Mesodermal cell (in vitro differentiated cells): ENCODE measurements around the gene HK3.

Experiments
- H3K27ac ChIP-seq: 2 replicates; pipeline ENCODE4 v1.7.0; 2013; ENCODE audit warnings: mild to moderate bottlenecking, low read depth, low read length, moderate library complexity; ENCODE audit not compliant: severe bottlenecking
- H3K36me3 ChIP-seq: 2 replicates; pipeline ENCODE4 v1.7.1; 2013; ENCODE audit warnings: mild to moderate bottlenecking, low read length, moderate library complexity; ENCODE audit not compliant: control insufficient read depth, insufficient read depth
- H3K4me1 ChIP-seq: one replicate; pipeline ENCODE4 v1.7.1; 2013; ENCODE audit warnings: mild to moderate bottlenecking, low read length; ENCODE audit not compliant: insufficient read depth, control insufficient read depth, poor library complexity, severe bottlenecking
- H3K4me3 ChIP-seq: 2 replicates; pipeline ENCODE4 v1.7.0; 2013; ENCODE audit warnings: low read length, control low read depth, mild to moderate bottlenecking; ENCODE audit not compliant: insufficient read depth, poor library complexity, severe bottlenecking; ENCODE audit errors: extremely low read depth
- H3K9me3 ChIP-seq: 2 replicates; pipeline ENCODE4 v1.7.1; 2013; ENCODE audit warnings: mild to moderate bottlenecking, low read length, moderate library complexity; ENCODE audit not compliant: control insufficient read depth
- WGBS, 2 experiments: methylation state at CpG; one replicate each; pipeline ENCODE4 v1.1.5; 2013; ENCODE audit warnings: missing lambda C conversion rate in 2 of 2; ENCODE audit not compliant: insufficient coverage in 2 of 2; 5-methylcytosine and 5-hydroxymethylcytosine counted together

Gene HK3

DNA sequence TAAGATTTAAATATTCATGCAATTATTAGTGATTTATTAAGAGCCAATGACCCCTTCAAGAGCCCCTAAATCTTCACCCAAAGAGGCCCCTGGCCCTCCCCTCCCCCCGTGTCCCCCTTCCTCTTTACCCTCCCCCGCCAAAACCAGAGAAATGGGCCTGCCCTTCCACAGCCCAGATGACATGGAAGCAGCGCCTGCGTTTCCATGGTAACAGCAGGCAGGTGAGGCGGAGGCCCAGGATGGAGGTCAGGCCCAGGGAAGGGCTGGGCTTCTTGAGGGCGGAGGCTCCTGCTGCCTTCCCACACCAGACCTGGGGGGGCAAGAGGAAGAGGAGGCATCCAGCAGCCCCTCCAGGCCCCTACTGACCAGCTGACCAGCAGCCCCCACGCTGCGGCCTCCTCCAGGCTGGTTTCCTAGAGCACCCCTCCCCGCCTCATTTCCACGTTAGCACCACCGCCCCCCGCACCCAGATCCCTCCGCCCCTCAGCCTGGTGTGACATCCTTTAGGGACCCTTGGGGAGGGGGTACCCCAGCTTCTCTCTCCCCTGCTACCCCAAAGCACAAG is 51.3 kb downstream of the HK3 start:
- 90 to 97% methylated on average over 6 to 7 of the region's 13 CpGs for WGBS, 2 experiments
- Histone ChIP-seq H3K27ac (no peak overlapping the region), H3K36me3 (no peaks in the 10 kb centered on the region), H3K4me3 (no peak overlapping the region), H3K4me1 (no peaks in the 10 kb centered on the region), H3K9me3 (no peaks in the 10 kb centered on the region)

DNA sequence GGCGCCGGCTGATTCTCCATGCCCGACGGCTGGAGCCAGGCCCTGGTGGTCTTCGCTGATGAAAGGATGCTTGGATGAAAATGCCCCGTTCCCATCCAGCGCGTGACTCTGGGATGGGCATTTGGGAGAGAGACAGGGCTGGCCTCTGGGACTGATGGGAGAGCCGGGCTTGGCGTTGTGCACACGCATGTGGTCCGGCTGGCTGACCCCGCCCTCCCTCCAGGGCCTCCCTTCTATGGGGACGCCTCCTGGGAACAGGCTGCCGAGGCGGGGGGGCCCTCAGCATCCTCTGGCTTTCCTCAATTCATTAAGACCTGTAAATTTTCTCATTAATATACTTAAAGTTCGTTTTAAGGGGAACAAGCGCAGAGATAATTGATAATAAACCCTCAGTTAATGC is 52.0 kb downstream of the HK3 start:
- Histone ChIP-seq H3K4me3 (no peak overlapping the region), H3K4me1 (no peaks in the 10 kb centered on the region), H3K27ac (no peak overlapping the region), H3K9me3 (no peaks in the 10 kb centered on the region), H3K36me3 (no peaks in the 10 kb centered on the region)
- WGBS, 2 experiments, result 80 to 85% methylated on average over 11 to 13 of the region's 18 CpGs

DNA sequence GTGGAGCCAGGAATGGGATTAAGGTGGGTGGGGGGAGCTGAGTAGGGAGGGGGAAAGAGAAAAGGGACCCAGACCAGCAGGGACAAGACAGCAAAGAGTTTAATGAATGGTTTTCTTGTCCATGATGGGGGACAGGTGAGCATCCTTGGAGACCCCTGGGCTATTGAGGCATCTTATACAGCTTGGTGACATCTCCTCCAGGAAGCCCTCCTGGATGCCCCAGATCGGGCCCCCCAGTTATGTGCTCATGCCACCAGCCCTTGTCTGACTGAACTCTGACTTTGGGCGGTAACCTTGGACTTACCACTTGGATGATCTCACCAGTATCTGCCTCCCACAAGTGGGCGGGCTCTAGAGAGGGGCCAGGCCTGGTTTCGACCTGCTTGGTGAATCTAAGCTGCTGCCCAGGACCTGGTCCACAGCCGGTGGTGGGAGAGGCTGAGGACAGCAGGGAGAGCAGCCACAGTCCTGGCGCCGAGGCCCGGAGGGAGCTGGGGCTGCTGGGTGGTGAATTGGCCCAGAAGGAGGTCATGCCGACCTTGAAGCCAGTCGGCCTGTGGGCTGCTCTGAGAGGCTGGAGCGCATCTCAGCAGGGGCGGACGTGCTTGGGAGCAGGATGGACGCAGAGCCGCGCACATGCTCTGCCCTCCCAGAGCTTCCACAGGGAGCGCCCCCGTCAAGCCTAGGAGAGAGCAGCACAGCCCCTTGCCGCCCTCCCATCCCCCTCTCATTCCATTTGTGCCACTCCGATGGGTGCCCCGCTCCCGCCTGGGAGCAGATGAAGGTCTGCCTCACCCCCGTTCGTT is 52.6 kb downstream of the HK3 start:
- Histone ChIP-seq H3K36me3 (no peaks in the 10 kb centered on the region), H3K4me3 (no peak overlapping the region), H3K9me3 (no peaks in the 10 kb centered on the region), H3K27ac (no peak overlapping the region), H3K4me1 (no peaks in the 10 kb centered on the region)
- 74 to 84% methylated on average over 21 of the region's 24 CpGs for WGBS, 2 experiments

DNA sequence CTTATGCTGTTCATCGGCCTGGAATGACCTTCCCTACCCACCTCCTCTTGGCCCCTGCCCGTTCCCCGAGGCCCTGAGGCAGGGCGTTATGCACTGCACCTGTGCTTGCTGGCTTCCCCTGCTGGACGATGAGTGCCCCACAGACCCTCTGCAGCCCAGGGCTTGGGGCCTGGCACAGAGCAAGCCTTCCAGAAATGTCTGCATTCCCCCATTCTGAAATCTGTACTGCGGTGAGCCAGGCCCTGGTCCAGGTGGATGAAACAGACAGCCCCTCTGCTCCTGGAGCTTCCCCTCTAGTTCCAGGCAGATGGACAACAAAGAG is 53.8 kb downstream of the HK3 start:
- no peaks in the 10 kb centered on the region for H3K9me3 ChIP-seq
- no peak overlapping the region for H3K4me3 ChIP-seq
- 68 to 85% methylated on average over 5 to 6 of the region's 6 CpGs for WGBS, 2 experiments
- no peak overlapping the region for H3K27ac ChIP-seq
- H3K4me1 ChIP-seq, result peaks cover 1% of the 10 kb centered on the region
- no peaks in the 10 kb centered on the region for H3K36me3 ChIP-seq

DNA sequence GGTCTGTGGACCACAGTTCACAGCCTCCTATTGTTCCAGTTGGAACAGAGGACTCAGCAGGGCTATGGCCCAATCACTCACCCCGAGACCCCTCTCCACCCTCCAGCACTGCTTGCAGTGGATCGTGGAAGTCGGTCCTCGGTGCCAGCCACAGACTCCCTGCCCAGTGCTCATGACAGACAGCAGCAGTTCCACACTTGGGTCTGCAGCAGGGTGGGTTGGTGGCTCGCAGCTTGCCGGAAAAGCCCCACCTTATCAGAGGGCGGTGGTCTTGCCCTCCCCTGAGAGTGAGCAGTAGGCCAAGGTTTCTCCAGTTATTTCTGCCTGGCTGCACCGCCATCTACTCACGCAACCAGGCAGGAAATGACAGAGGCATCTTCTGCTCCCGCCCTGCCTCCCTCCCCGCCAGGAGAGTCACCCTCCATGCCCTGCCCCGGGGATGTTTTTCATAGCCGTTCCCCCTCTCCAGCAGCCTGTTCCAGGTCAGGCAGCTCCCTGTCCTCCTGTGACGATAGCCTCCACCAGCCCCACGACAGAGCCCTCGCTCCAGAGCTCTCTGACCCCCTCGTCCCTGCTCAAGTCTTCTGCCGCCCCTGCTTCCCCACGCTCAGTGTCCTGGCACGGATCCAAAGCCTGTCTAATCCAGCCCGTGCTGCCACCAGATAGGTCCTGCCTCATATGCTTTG is 54.3 kb downstream of the HK3 start:
- H3K27ac ChIP-seq, result no peak overlapping the region
- H3K9me3 ChIP-seq, result no peaks in the 10 kb centered on the region
- WGBS, 2 experiments, result 81 to 85% methylated on average over 19 to 20 of the region's 21 CpGs
- no peak overlapping the region for H3K4me3 ChIP-seq
- H3K4me1 ChIP-seq, result peaks cover 5% of the 10 kb centered on the region
- no peaks in the 10 kb centered on the region for H3K36me3 ChIP-seq

DNA sequence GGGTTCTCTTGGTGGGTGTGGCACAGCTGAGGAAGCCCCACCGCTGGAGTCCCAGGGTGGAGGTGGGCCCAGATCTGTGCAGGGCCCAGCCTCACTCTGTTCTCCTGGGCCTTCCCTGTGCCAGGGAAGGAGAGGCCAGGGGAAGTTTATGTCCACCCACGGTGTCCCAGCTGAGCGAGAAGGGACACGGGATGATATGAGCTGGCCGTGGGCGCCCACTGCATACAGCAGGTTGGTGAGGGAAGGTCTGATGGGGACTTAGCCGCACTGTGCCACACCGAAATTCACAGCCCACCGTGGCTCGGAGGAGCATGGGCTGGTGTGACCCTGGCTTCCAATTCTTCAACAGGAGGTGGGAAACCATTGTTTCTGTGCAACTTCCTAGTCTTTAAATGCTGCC is 54.9 kb downstream of the HK3 start:
- Histone ChIP-seq H3K9me3 (no peaks in the 10 kb centered on the region), H3K36me3 (no peaks in the 10 kb centered on the region), H3K4me3 (no peak overlapping the region), H3K27ac (no peak overlapping the region), H3K4me1 (peaks cover 5% of the 10 kb centered on the region)
- WGBS, 2 experiments, result 88 to 89% methylated on average over 10 of the region's 10 CpGs

DNA sequence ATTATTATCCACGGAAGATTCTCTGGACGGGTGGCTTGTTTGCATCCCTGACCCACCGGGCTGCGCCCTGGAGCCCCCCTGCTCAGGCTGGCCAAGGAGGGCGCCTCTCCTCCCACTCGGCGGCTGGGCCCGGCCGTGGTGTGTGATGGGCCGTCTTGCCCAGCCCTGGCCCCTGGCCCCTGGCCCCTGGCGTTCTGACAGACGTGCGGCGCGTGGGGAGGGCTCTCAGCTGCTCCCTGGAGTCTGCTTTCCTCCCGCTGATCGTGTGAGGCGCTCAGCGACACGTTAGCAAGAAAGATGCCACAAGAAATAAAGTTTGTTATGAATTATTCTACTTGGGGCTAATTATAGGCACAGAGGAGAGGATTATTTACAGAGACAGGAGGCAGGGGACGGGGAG is 55.5 kb downstream of the HK3 start:
- peaks cover 5% of the 10 kb centered on the region for H3K4me1 ChIP-seq
- WGBS, 2 experiments, result 80 to 86% methylated on average over 19 to 21 of the region's 21 CpGs

DNA sequence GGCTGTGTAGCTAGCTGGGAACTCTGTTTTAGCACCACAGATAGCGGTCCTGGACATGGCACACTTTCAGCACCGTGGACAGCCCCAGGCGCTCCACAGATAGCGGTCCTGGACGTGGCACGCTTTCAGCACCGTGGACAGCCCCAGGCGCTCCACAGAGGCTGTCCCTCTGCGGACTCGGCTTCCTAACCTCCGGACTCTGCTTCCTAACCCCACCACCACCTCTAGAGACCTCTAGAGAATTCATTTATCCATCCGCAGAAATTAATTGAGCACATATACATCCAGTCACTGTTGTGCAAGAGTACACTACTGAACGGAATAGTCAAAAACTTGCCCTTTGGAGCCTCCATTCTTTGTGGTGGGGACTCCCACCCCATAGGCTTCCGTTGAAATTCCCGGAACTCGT is 61.4 kb downstream of the HK3 start:
- H3K36me3 ChIP-seq, result no peaks in the 10 kb centered on the region
- no peaks in the 10 kb centered on the region for H3K9me3 ChIP-seq
- H3K4me3 ChIP-seq, result no peak overlapping the region
- no peak overlapping the region for H3K27ac ChIP-seq
- WGBS, 2 experiments, result 3 to 16% methylated on average over 12 to 14 of the region's 16 CpGs
- peaks cover 9% of the 10 kb centered on the region for H3K4me1 ChIP-seq

More for the DNA sequence above, 55.5 kb downstream of the HK3 start:
- Histone ChIP-seq H3K4me3 (no peak overlapping the region), H3K36me3 (no peaks in the 10 kb centered on the region), H3K27ac (no peak overlapping the region), H3K9me3 (no peaks in the 10 kb centered on the region)

DNA sequence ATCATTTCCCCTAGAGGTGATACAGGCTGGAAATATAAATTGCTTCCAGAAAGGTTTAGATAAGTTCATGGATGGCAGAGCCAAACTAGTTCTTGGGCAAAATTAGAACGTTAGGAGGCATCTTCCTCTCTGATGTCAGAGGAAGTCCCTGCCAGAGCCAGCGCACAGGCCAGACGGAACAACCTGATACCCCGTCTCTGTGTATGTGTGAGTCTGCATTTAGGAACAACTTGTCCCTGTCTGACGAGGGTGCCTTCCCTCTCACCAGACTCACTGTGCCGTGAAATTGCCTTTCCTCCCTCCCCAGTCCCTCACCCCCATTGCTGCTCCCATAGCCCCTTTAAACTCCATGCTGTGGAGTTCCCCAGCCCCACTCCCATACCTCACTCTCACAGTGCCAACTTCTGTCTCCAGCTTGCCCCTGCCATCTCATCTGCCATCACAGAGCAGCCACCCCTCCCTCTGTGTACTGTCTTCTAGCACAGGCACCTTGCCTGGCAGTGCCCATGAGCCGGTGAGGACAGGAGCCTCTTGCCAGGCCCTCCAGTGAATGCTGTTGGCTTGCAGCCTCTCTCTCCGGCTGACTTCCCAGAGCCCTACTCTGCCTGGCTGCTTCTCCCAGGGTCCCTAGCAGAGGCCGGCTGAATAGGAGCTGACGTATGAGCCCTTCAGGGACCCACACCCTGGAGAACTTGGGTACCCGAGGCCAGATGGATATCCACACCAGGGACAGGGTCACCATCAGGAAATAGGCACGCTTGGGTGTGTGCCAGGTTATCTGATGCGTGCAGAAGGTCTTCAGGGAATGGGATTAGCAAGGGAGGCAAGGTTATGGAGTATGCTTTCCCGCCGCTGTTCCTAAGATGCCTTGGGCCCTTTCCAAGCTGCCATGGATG is 62.1 kb downstream of the HK3 start:
- Histone ChIP-seq H3K27ac (no peak overlapping the region), H3K4me1 (peaks cover 9% of the 10 kb centered on the region), H3K4me3 (no peak overlapping the region), H3K9me3 (no peaks in the 10 kb centered on the region), H3K36me3 (no peaks in the 10 kb centered on the region)
- 57 to 67% methylated on average over 11 to 15 of the region's 15 CpGs for WGBS, 2 experiments

DNA sequence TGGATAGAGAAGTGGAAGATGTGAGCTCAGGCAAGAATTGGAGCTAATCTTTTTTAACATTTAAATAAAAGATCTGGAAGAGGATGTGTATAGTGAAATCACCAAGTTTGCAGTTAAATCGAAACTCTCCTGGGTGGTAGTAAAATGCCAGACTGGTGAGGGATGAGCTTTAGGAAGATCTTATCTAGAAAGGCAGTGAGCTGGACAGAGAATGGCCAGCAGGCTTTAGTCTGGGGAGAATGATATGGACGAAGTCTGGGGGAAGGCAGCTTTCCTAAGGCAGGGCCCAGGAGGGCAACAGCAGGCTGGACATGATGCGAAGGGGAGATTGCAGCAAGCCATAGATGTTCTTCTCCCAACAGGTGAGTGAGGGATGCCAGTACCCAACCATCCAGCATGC is 63.2 kb downstream of the HK3 start:
- Histone ChIP-seq H3K9me3 (no peaks in the 10 kb centered on the region), H3K4me3 (no peak overlapping the region), H3K36me3 (no peaks in the 10 kb centered on the region), H3K4me1 (peaks cover 9% of the 10 kb centered on the region), H3K27ac (no peak overlapping the region)
- 66 to 67% methylated on average over 2 to 3 of the region's 3 CpGs for WGBS, 2 experiments
